ENCODE data around the gene CLTCL1. TPM values are rescaled to one million over a fixed set of nuclear protein-coding genes. Genes with fewer than 3 reads are reported as not detected.
"Not testable (repeated sequence)": the region's sequence is repeated elsewhere in the genome, so short reads cannot be mapped to it uniquely, and the experiment has no call there.

CLTCL1 gene
- total RNA-seq, 3 donors from 2014 or later (not counting 1 experiment from before 2014, with no cell fraction given): 0.86 to 1.2 (median 1.2) TPM

DNA sequence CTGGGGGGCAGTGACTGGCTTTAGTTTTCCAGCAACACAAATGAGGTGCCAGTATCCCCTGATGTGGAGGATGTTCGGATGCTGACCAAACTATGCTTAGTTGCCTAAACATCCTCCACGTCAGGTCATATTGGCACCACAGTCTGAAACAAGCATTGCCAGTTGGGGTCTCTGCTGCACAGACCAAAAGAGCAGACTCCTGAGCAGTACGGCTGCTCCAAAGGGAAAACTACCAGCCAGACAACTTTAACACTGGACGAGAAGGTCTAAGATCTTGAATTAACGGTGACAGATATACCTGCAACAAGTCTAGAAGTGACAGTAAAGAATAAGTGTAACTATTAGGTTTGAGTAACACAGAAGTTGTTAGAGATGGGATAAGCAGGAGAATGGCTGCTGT lies 40.5 kb upstream of the CLTCL1 start:
- intact Hi-C loops (cut with micrococcal nuclease): no loop called here
- TF ChIP-seq, protein P1, sequence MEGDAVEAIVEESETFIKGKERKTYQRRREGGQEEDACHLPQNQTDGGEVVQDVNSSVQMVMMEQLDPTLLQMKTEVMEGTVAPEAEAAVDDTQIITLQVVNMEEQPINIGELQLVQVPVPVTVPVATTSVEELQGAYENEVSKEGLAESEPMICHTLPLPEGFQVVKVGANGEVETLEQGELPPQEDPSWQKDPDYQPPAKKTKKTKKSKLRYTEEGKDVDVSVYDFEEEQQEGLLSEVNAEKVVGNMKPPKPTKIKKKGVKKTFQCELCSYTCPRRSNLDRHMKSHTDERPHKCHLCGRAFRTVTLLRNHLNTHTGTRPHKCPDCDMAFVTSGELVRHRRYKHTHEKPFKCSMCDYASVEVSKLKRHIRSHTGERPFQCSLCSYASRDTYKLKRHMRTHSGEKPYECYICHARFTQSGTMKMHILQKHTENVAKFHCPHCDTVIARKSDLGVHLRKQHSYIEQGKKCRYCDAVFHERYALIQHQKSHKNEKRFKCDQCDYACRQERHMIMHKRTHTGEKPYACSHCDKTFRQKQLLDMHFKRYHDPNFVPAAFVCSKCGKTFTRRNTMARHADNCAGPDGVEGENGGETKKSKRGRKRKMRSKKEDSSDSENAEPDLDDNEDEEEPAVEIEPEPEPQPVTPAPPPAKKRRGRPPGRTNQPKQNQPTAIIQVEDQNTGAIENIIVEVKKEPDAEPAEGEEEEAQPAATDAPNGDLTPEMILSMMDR (IDR thresholded peaks at IDR 0.05): no peak
- Histone ChIP-seq H3K27me3 (ENCODE audit: control insufficient read depth, insufficient read depth, low read length) (no peaks in the 10 kb centered on the region), H3K9me3 (ENCODE audit: control insufficient read depth, insufficient read depth, low read length) (peaks cover 28% of the 10 kb centered on the region), H3K36me3 (ENCODE audit: control insufficient read depth, insufficient read depth, low read length) (peaks cover 65% of the 10 kb centered on the region), H3K4me3 (ENCODE audit: low read length) (no peak overlapping the region), H3K4me1 (ENCODE audit: control insufficient read depth, insufficient read depth, low read length) (no peaks in the 10 kb centered on the region), H3K27ac (ENCODE audit: low read length) (no peak overlapping the region)
- no peak overlapping the region for H3K4me3 Mint-ChIP-seq
- no peaks in the 10 kb centered on the region for H3K27me3 Mint-ChIP-seq (ENCODE audit: low read depth in 2 of 2)
- ATAC-seq: no peak
- WGBS (ENCODE audit: insufficient coverage): 96% methylated on average over 5 of the region's 5 CpGs
- peaks cover 5 to 8% of the 10 kb centered on the region in 2 donors for H3K4me1 Mint-ChIP-seq
- no peak for DNase-seq
- H3K9me3 Mint-ChIP-seq: peaks cover 11 to 20% of the 10 kb centered on the region in 2 donors
- no peak overlapping the region for H3K27ac Mint-ChIP-seq
- H3K36me3 Mint-ChIP-seq: peaks cover 47% of the 10 kb centered on the region

DNA sequence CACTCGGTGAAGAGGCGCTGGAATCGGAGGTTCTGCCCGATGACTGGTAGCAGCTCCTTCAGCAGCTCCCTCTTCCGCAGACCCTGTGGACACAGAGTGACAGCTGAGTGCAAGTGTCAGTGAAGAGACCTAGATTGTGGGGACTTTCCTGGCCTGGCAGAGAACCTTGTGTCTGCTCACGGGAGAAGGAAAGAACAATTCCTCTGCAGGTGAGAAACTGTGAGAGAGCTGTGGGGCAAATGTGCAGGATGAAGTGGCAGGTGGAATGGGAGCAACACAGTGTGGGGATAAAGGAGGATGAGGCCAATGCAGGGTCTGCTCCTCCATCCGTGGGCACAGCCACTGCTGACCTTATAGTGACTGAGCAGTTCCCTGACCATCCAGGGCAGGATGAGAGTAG lies 40.0 kb upstream of the CLTCL1 start:
- no peak overlapping the region for H3K27ac Mint-ChIP-seq
- no peak overlapping the region for H3K4me3 Mint-ChIP-seq
- H3K27ac ChIP-seq (ENCODE audit: low read length): no peak overlapping the region
- ATAC-seq (no peak), DNase-seq (no peak)
- intact Hi-C loops (cut with micrococcal nuclease): no loop called here
- H3K4me3 ChIP-seq (ENCODE audit: low read length): no peak overlapping the region
- no peaks in the 10 kb centered on the region for H3K27me3 ChIP-seq (ENCODE audit: control insufficient read depth, insufficient read depth, low read length)
- no peaks in the 10 kb centered on the region for H3K4me1 ChIP-seq (ENCODE audit: control insufficient read depth, insufficient read depth, low read length)
- H3K27me3 Mint-ChIP-seq (ENCODE audit: low read depth in 2 of 2): no peaks in the 10 kb centered on the region
- H3K36me3 Mint-ChIP-seq: peaks cover 42% of the 10 kb centered on the region
- over 99% methylated on average over 7 of the region's 7 CpGs for WGBS (ENCODE audit: insufficient coverage)
- peaks cover 11 to 20% of the 10 kb centered on the region in 2 donors for H3K9me3 Mint-ChIP-seq
- peaks cover 60% of the 10 kb centered on the region for H3K36me3 ChIP-seq (ENCODE audit: control insufficient read depth, insufficient read depth, low read length)
- TF ChIP-seq, protein P1 (IDR thresholded peaks at IDR 0.05): no peak
- peaks cover 23% of the 10 kb centered on the region for H3K9me3 ChIP-seq (ENCODE audit: control insufficient read depth, insufficient read depth, low read length)
- peaks cover 5 to 8% of the 10 kb centered on the region in 2 donors for H3K4me1 Mint-ChIP-seq

DNA sequence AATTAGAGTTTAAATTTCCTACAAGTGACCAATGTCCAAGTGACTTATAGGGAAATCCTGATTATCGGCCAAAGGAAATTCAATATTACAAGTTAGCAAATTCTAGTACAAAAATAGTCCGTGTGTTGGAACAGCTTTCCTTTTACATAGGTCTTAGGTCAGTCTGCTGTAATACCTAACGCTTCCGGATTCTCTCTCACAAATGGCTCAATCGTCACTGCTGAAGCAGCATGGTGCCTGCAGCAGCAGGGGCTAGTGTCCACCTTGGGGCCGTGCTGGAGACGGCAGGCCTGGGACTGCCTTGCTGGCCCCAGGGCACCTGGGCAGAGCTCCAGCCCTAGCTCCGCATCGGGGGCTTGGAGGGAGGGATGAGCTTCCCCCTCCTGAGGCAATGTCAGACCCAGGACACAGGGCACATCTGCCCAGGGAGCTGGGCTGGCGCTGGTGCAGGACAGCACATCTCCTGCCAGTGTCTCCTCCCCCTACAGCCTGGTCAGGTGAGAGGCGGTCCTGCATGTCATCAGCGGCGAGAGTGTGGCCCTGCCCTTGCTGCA lies 39.4 kb upstream of the CLTCL1 start:
- H3K9me3 ChIP-seq (ENCODE audit: control insufficient read depth, insufficient read depth, low read length): peaks cover 18% of the 10 kb centered on the region
- Mint-ChIP-seq H3K27ac (no peak overlapping the region), H3K4me3 (no peak overlapping the region), H3K9me3 (peaks cover 9 to 22% of the 10 kb centered on the region in 2 donors), H3K4me1 (peaks cover 5 to 13% of the 10 kb centered on the region in 2 donors), H3K27me3 (ENCODE audit: low read depth in 2 of 2) (no peaks in the 10 kb centered on the region), H3K36me3 (peaks cover 37% of the 10 kb centered on the region)
- 97% methylated on average over 13 of the region's 13 CpGs for WGBS (ENCODE audit: insufficient coverage)
- H3K36me3 ChIP-seq (ENCODE audit: control insufficient read depth, insufficient read depth, low read length): peaks cover 55% of the 10 kb centered on the region
- H3K4me3 ChIP-seq (ENCODE audit: low read length): no peak overlapping the region
- TF ChIP-seq, protein P1 (IDR thresholded peaks at IDR 0.05): no peak
- DNase-seq: no peak
- H3K27me3 ChIP-seq (ENCODE audit: control insufficient read depth, insufficient read depth, low read length): no peaks in the 10 kb centered on the region
- no peak overlapping the region for H3K27ac ChIP-seq (ENCODE audit: low read length)
- intact Hi-C loops (cut with micrococcal nuclease): no loop called here
- H3K4me1 ChIP-seq (ENCODE audit: control insufficient read depth, insufficient read depth, low read length): no peaks in the 10 kb centered on the region
- ATAC-seq: no peak

DNA sequence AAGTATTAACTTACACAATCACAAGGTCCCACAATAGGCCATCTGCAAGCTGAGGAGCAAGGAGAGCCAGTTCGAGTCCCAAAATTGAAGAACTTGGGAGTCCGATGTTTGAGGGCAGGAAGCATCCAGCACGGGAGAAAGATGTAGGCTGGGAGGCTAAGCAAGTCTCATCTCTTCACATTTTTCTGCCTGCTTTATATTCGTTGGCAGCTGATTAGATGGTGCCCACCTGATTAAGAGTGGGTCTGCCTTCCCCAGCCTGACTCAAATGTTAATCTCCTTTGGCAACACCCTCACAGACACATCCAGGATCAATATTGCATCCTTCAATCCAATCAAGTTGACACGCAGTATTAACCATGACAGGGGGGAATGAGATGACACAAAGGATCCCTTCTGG lies 38.7 kb upstream of the CLTCL1 start:
- H3K27ac ChIP-seq (ENCODE audit: low read length); H3K27ac Mint-ChIP-seq; intact Hi-C loops (cut with micrococcal nuclease); H3K27me3 Mint-ChIP-seq (ENCODE audit: low read depth in 2 of 2); DNase-seq; ATAC-seq; H3K27me3 ChIP-seq (ENCODE audit: control insufficient read depth, insufficient read depth, low read length); H3K4me3 Mint-ChIP-seq; H3K4me1 ChIP-seq (ENCODE audit: control insufficient read depth, insufficient read depth, low read length); H3K4me3 ChIP-seq (ENCODE audit: low read length); H3K4me1 Mint-ChIP-seq: not testable (repeated sequence)
- H3K36me3 ChIP-seq (ENCODE audit: control insufficient read depth, insufficient read depth, low read length): peaks cover 48% of the 10 kb centered on the region
- peaks cover 9 to 17% of the 10 kb centered on the region in 2 donors for H3K9me3 Mint-ChIP-seq
- H3K9me3 ChIP-seq (ENCODE audit: control insufficient read depth, insufficient read depth, low read length): peaks cover 18% of the 10 kb centered on the region
- H3K36me3 Mint-ChIP-seq: peaks cover 30% of the 10 kb centered on the region
- WGBS (ENCODE audit: insufficient coverage): 90% methylated on average over 5 of the region's 5 CpGs

All from natural killer cell (primary cell).